UCSD-AML1 (cell line): ENCODE data around the gene OR1N2.
"Not testable (repeated sequence)": the region's sequence is repeated elsewhere in the genome, so short reads cannot be mapped to it uniquely, and the experiment has no call there.

Experiments
- DNase-seq: peaks from one replicate; lab custom pipeline; 2025; ENCODE audit not compliant: unreplicated experiment; lab: John Stamatoyannopoulos, UW

OR1N2 gene, protein sequence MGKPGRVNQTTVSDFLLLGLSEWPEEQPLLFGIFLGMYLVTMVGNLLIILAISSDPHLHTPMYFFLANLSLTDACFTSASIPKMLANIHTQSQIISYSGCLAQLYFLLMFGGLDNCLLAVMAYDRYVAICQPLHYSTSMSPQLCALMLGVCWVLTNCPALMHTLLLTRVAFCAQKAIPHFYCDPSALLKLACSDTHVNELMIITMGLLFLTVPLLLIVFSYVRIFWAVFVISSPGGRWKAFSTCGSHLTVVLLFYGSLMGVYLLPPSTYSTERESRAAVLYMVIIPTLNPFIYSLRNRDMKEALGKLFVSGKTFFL

GRCh38 chr9:122552812-122553211 is at the start of gene OR1N2:
OR1N2 (plus strand) TSS chr9:122553112; CDS start chr9:122553212, 100 bp downstream.
- no peak for DNase-seq

GRCh38 chr9:122506964-122507363 is 45.9 kb upstream of the OR1N2 start:
- DNase-seq: no peak

DNA sequence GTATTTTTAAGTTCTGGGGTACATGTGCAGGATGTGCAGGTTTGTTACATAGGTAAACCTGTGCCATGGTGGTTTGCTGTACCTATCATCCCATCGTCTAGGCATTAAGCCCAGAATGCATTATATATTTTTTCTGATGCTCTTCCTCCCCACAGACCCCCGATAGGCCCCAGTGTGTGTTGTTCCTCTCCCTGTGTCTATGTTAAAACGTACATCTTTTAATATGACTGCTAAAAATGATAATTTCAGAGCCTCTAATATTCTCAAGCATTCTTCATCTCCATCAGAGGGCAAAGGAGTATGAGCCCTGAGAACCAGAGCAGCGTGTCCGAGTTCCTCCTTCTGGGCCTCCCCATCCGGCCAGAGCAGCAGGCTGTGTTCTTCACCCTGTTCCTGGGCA is 42.4 kb upstream of the OR1N2 start, which contains the start of gene OR1J2:
Gene OR1J2, plus strand, starts transcription at position 301 of the 400 bp plus-strand sequence. Its CDS starts 0 bp downstream, at position 301.
- DNase-seq: no peak

- DNase-seq: no peak
These were observed 34.7 kb upstream of the OR1N2 start for GRCh38 chr9:122518226-122518625.

GRCh38 chr9:122518841-122519240 is 34.1 kb upstream of the OR1N2 start, which contains the start of gene OR1J4:
OR1J4 (plus strand) TSS chr9:122519141; CDS start chr9:122519141, 0 bp downstream.
- no peak for DNase-seq

GRCh38 chr9:122519376-122519775 is 33.5 kb upstream of the OR1N2 start:
- no peak for DNase-seq

DNA sequence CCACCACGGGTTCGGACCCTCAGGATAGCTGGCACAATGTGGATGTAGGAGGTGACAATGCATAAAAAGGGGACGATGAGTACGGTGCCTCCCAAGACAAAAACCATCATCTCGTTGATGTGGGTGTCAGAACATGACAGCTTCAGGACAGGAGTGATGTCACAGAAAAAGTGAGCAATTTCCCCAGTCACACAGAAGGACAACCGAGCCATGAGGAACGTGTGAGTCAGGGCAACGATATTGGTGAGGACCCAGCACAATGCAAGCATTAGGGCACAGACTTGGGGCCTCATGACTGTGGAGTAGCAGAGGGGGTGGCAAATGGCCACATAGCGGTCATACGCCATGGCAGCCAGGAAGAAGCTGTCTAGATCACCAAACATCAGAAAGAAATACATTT is 26.3 kb upstream of the OR1N2 start:
- DNase-seq: no peak

DNA sequence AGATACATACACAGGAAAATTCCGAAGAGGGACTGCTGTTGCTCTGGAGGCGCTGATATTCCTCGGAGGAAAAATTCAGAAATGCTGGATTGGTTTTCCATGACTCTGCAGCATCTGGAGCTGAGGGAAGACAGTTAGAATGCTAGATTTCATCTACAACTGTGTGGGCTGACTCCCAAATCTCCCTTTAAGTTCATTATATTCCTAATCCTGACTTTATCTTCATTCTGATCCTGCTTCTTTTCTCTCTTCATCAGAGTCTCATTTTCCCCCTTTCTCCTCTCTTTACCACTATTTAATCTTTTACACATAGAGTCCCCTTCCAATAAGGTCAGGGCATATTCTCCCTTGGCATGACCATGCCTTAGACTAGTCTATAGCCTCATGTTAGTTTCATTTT is 25.7 kb upstream of the OR1N2 start, which contains the start of gene OR1N1:
Gene OR1N1, minus strand, starts transcription at position 101 of the 400 bp plus-strand sequence. Its CDS starts 0 bp downstream, at position 101.
- DNase-seq: no peak

DNA sequence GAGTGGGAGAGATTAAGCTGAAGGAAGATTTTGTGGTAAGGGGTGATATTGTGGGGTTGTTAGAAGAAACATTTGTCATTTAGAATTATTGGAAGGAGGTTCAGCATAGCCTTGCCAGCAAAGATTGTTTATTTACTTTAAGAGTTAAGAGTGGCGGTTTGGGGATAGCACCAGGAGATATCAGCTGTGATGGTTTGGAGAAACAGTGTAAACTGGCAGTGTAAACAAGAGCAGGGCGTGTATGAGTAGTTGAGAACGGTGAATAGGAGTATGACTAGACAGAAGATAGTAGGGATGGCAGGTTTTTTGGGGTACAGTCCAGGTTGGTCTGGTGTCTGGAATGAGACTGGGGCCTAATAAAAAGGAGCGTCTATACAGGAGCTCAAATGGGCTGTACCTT is 21.8 kb upstream of the OR1N2 start:
- DNase-seq: not testable (repeated sequence)

DNA sequence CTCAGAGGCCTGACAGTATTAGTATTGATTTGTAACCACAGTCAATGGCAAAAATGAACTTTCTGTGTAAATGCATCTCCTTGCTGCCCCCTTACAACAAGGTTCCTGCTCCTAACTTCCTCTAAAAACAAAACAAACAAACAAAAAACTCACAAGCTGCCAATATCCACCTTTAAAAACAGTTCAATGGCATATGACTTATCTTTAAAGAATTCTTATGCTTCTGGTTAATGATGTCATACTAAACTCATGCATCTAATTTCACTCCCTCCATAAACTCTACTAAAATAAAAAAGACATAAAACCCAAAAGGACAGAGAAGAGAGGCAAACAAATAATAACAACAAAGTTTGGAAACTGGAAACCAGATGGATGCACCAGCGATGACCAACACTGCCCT is 16.8 kb upstream of the OR1N2 start:
- no peak for DNase-seq

DNA sequence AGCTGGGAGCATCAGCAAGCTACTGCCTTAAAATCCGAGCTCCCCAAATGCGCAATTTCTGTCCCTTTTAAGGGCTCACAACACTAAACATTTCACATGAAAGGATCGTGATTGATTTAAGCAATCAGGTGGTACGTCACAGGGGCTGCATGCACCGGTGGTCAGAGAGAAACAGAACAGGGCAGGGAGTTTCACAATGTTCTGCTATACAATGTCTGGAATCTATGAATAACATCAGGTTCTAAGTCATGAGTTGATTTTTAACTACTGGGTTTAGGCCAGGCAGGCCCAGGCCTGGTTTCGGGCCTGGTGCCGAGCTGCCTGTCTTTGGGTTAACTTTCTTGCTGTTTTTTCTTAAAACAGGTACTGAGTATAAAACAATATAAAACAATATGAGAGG is 15.8 kb upstream of the OR1N2 start:
- not testable (repeated sequence) for DNase-seq

DNA sequence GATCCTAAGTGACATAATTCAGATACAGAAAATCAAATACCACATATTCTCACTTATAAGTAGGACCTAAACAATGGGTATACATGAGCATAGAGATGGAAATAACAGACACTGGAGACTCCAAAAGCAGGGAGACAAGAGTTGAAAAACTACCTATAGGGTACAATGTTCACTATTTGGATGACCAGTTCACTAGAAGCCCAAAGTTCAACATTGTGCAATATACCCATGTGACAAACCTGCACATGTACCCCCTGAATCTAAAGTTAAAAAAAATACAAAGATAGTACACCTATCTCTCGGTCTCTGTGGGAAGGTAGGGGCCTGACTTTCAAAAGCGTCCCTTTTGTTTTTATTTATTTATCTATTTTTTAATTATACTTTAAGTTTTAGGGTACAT is 14.2 kb upstream of the OR1N2 start:
- no peak for DNase-seq

- no peak for DNase-seq
These were observed 6.7 kb upstream of the OR1N2 start for GRCh38 chr9:122546196-122546595.

GRCh38 chr9:122551371-122551770 is 1.5 kb upstream of the OR1N2 start:
- DNase-seq: no peak

- no peak for DNase-seq
These were observed 8.5 kb downstream of the OR1N2 start for GRCh38 chr9:122561446-122561845.

DNA sequence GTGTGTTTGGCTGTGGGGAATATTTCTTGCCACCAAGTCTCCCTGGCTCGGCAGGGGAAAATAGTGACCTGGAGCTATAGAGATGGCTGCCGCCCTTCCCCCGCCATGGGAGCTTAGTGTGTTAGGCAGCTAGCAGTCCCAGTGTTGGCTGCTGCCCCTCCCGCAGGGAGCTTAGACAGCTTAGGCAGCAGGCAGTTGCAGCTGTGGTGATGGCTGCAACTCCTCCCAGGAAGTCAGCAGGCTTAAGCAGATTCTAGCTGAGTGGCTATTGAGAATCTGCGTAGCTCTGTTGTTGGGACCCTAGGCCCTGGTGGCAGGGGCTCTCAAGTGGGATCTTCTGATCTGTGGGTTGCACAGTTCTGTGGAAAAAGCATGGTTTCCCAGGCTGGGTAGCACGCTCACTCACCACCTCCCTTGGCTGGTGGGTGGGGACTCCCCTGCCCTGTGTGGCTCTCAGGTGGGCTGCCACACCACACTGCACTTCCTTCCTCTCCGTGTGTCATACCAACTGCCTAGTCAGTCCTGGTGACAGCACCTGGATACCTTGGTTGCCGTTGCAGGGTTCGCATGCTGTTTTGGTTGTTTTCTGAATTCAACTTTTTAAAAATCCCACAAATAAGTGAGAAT is 9.3 kb downstream of the OR1N2 start:
- no peak for DNase-seq

GRCh38 chr9:122567901-122568300 is 15.0 kb downstream of the OR1N2 start:
- DNase-seq: no peak

- no peak for DNase-seq
These were observed 19.5 kb downstream of the OR1N2 start for GRCh38 chr9:122572456-122572855.

- no peak for DNase-seq
These were observed 27.0 kb downstream of the OR1N2 start for GRCh38 chr9:122579874-122580273.

- DNase-seq: no peak
These were observed 27.4 kb downstream of the OR1N2 start for GRCh38 chr9:122580360-122580759.

GRCh38 chr9:122583284-122583683 is 30.4 kb downstream of the OR1N2 start, which contains the start of gene OR1L8:
OR1L8 (minus strand) TSS chr9:122583384; CDS start chr9:122568477, 14,907 bp downstream.
- not testable (repeated sequence) for DNase-seq
